ENCODE data around the gene ATP6AP2.
A peak's percentile ranks its signal among the peaks of the same experiment; 100 is the strongest.
"Not testable (repeated sequence)": the region's sequence is repeated elsewhere in the genome, so short reads cannot be mapped to it uniquely, and the experiment has no call there.

Gene ATP6AP2

DNA sequence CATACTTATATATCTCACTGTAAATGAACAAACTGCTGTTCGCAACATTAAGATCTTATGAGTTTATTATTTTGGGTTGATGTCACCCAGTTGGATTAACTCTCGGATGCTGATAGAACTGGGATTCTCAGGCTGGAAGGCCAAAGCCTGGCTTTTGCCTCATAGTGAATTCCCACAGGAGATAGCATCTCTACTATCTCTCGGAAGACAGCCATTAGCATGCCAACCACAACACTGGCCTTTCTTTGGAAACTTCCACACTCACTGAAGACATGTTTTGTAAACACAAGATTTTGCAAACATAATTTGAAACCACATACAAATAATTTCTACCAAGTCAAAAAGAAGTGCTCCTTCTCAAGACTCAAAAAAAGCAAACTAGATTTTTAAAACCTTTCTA is 4.5 kb upstream of the ATP6AP2 start:
- no peak for DNase-seq (ENCODE audit: extremely low read depth, low read depth)
- H3K4me3 ChIP-seq (replicated peaks; ENCODE audit: low read depth, low read length) = no peak overlapping the region
- TF ChIP-seq, protein P1, sequence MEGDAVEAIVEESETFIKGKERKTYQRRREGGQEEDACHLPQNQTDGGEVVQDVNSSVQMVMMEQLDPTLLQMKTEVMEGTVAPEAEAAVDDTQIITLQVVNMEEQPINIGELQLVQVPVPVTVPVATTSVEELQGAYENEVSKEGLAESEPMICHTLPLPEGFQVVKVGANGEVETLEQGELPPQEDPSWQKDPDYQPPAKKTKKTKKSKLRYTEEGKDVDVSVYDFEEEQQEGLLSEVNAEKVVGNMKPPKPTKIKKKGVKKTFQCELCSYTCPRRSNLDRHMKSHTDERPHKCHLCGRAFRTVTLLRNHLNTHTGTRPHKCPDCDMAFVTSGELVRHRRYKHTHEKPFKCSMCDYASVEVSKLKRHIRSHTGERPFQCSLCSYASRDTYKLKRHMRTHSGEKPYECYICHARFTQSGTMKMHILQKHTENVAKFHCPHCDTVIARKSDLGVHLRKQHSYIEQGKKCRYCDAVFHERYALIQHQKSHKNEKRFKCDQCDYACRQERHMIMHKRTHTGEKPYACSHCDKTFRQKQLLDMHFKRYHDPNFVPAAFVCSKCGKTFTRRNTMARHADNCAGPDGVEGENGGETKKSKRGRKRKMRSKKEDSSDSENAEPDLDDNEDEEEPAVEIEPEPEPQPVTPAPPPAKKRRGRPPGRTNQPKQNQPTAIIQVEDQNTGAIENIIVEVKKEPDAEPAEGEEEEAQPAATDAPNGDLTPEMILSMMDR (IDR thresholded peaks at IDR 0.05; ENCODE audit: low read depth, low read length, missing control alignments) = no peak

DNA sequence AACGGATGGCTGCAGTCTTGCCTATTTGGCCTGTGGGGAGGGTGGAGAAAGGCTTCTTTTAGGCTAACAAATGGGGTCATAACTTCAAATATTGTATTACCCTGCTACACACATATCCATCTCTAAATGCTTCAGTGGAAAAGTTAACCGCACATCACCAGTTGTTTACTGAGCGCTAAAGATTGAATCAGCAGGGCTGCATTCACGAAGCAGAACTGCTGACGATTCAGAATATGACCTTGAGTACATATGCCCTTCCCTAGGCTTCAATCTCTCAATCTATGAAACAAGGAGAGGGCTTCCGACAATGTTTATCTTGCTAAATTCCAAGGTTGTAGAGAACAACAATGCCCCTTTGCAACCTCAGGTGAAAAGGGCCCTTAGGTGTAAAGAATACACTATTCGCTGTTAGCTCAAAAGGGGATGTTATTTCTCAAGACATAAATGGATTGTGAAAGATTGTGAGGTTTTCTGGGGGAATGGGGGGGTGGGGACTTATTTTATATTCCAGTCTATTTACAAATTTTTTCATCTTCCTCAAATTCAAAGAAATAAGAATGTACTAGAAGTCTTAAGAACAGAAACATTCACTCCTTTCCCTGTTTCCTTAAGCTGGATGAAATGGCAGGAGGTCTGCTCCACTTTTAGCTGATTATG is 2.6 kb upstream of the ATP6AP2 start:
- TF ChIP-seq, protein P1 (IDR thresholded peaks at IDR 0.05; ENCODE audit: low read depth, low read length, missing control alignments) = no peak
- H3K4me3 ChIP-seq (replicated peaks; ENCODE audit: low read depth, low read length) = no peak overlapping the region
- DNase-seq (ENCODE audit: extremely low read depth, low read depth) = no peak

DNA sequence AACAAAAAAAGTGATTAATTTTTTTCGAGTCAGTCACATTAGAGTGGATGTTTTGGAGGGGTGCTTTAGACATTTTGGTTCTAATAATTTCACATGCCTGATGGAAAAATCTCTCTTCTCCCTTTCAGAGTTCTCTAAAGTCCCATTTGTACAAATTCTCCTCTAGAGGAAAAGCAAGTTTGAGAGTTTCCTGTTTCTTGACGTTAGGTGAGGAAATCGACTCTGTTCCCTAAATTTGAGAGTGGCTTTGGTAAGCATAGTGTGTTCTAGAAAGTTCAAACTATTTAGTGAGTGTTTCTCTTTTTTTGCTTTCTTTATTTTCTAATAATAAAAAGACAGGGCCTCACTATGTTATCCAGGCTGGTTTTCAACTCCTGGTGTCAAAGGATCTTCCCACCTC is 1.6 kb upstream of the ATP6AP2 start:
- TF ChIP-seq, protein P1 (IDR thresholded peaks at IDR 0.05; ENCODE audit: low read depth, low read length, missing control alignments) = no peak
- H3K4me3 ChIP-seq (replicated peaks; ENCODE audit: low read depth, low read length) = no peak overlapping the region
- DNase-seq (ENCODE audit: extremely low read depth, low read depth) = no peak

DNA sequence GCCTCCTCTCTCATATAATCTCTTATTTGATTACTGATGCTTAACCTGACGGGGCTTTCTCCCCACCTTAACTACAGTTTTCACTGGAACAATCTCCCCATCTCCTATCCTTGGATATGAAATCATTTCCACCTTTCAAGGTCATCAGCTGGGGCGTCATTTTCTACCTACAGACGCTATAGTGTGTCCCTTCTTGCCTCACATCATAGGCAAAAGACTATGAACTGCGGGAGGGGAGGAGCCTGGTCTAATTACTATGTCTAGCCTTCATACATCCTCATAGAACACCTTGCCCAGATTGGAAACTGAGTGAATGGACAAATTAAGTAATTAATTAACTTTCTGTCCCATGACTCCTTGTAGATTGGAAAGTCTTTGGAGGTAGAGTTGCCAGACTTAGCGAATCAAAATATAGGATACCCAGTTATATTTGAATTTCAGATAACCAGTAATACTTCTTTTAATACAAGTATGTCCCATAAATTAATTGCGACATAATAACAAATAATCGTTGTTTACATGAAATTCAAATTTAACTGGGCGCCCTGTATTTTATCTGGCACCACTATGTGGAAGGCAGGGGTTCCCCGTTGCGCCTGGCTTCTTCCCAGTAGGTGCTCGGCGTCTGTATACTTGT is 752 bp upstream of the ATP6AP2 start:
- no peak for DNase-seq (ENCODE audit: extremely low read depth, low read depth)
- TF ChIP-seq, protein P1 (IDR thresholded peaks at IDR 0.05; ENCODE audit: low read depth, low read length, missing control alignments) = no peak
- peak overlapping the region; percentile 59 for H3K4me3 ChIP-seq (replicated peaks; ENCODE audit: low read depth, low read length)

DNA sequence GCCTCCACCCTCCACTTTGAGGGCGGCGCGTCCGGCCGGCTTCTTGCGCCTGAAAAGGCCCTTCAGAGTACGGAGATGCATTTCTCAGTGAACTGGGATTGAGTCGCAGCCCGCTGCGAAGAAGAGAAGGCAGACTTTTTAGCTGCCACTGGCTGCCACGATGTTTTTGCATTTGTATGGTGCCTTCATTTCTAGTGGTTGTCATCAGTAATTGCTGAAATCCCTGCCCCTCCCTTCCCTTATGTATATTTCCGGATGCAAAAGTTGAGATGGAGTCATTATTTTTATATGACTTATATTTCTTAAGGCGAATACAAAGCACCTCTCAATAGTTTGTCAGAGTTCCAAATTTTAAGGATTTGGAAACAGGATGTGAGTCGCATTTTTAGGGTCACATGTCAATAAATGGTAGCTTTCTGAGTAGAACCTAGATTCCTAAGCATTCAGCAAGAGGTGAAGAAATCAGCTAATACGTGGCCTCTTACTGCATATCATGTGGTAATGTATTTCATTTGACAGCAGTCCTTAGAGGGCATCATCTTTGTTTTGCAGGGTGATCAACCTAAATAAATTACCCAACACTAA is 658 bp downstream of the ATP6AP2 start:
- TF ChIP-seq, protein P1 (IDR thresholded peaks at IDR 0.05; ENCODE audit: low read depth, low read length, missing control alignments) = no peak
- H3K4me3 ChIP-seq (replicated peaks; ENCODE audit: low read depth, low read length) = peak overlapping the region; percentile 59
- DNase-seq (ENCODE audit: extremely low read depth, low read depth) = no peak

DNA sequence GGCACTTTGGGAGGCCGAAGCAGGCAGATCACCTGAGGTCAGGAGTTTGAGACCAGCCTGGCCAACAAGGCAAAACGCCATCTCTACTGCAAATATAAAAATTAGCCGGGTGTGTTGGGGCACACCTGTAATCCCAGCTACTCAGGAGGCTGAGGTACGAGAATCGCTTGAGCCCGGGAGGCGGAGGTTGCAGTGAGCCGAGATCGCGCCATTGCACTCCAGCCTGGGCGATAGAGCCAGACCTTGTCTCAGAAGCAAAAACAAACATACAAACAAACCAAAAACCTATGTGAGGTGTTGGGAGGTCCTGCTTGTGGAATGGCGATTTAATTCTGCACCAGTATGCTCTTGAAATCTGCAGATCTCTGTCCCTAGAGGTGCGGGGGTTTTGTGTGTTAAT is 1.4 kb downstream of the ATP6AP2 start:
- DNase-seq (ENCODE audit: extremely low read depth, low read depth); H3K4me3 ChIP-seq (replicated peaks; ENCODE audit: low read depth, low read length): not testable (repeated sequence)

DNA sequence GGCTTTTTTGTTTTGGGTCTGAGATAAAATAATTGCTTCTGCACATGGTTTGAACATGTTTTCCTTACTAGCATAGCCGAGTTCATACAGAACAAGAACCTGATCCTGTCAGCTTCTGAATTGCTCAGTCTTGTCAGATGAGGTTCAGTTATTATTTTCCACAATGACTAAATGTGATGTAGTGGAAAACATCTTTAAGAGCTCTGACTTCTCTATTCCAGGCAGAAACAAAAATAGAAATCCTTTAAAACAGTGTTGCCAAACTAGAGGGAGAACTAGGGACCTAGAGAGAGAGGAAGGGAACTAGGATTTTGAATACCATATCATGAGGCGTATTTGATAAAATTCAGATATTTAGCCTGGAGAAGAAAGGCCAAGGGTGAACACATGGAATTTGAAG is 2.0 kb downstream of the ATP6AP2 start:
- no peak overlapping the region for H3K4me3 ChIP-seq (replicated peaks; ENCODE audit: low read depth, low read length)
- DNase-seq (ENCODE audit: extremely low read depth, low read depth) = no peak
- TF ChIP-seq, protein P1 (IDR thresholded peaks at IDR 0.05; ENCODE audit: low read depth, low read length, missing control alignments) = no peak

DNA sequence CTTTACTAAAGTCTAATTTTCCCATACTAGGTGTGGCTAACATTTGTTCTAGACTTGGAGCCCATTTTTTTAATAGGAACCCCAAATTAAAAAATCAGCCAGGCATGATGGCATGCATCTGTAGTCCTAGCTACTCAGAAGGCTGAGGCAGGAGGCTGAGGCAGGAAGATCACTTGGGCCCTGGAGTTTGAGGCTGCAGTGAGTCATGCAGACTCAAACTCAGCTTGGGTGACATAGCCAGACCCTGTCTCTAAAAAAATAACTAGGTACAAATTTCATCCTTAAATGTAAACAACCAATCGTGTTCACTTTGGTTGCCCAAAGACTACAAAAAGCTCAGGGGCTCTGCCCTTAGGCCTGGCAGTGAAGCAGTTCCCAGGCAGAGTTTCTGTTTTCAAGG is 6.9 kb downstream of the ATP6AP2 start:
- not testable (repeated sequence) for H3K4me3 ChIP-seq (replicated peaks; ENCODE audit: low read depth, low read length); DNase-seq (ENCODE audit: extremely low read depth, low read depth)

DNA sequence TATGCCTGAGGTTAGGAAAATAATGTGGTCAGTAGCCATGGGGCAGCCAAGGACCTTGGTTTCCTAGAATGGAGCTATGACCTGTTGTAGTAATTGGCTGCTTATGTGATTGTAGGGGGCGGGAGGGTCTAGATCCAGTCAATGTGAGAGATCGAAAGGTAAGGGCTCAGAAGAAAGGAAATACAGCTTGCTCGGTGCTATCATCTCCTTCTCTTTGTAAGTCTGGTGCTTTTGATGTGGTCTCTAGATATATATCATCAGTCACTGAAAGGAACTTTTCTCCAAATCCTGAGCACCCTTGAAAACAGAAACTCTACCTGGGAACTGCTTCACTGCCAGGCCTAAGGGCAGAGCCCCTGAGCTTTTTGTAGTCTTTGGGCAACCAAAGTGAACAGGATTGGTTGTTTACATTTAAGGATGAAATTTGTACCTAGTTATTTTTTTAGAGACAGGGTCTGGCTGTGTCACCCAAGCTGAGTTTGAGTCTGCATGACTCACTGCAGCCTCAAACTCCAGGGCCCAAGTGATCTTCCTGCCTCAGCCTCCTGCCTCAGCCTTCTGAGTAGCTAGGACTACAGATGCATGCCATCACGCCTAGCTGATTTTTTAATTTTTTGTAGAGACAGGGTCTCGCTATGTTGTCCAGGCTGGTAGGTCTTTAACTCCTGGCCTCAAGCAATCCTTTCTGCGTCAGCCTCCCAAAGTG is 9.0 kb downstream of the ATP6AP2 start:
- DNase-seq (ENCODE audit: extremely low read depth, low read depth); H3K4me3 ChIP-seq (replicated peaks; ENCODE audit: low read depth, low read length): not testable (repeated sequence)

All from HFF-Myc (cell line).